ENCODE results near the gene AAK1.
"Not testable (repeated sequence)": the region's sequence is repeated elsewhere in the genome, so short reads cannot be mapped to it uniquely, and the experiment has no call there.

The AAK1 gene

DNA sequence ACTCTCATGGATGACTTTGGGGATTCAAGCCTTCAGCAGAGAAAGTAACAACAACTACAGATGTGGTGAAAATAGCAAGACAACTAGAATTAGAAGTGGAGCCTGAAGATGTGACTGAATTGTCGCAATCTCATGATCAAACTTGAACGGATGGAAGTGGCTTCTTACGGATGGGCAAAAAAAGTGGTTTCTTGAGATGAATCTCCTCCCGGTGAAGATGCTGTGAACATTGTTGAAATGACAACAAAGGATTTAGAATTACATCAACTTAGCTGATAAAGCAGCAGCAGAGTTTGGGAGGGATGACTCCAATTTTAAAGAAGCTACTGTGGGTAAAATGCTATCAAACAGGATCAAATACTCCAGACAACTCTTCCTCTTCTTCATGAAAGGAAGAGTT lies 43.1 kb downstream of the AAK1 start:
- no peak for DNase-seq (ENCODE audit: low read depth, low spot score)

GRCh38 chr2:69597843-69598610 lies 45.5 kb downstream of the AAK1 start:
- DNase-seq (ENCODE audit: low read depth, low spot score) = no peak

DNA sequence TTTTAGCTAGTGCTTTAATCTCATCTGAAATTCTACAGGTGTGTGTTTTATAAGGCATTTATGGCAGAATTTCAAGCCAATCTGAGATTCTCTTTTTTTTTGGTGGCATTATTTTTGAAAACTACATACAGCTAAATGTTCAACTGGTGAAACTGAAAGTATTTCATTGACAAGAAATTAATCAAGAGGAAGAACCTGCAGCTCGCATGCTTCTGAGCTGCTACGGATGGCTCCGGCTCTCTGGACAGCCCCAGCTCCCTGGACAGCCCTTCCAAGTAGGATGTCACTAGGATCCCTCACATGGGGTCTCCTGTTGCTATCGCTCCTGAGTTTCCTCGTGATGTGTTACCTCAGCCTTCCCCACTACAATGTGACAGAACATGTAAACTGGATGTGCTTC lies 46.4 kb downstream of the AAK1 start:
- no peak for DNase-seq (ENCODE audit: low read depth, low spot score)

- no peak for DNase-seq (ENCODE audit: low read depth, low spot score)
These were observed 49.2 kb downstream of the AAK1 start for GRCh38 chr2:69594341-69594740.

GRCh38 chr2:69592511-69592910 lies 51.0 kb downstream of the AAK1 start:
- no peak for DNase-seq (ENCODE audit: low read depth, low spot score)

GRCh38 chr2:69589973-69590652 lies 53.4 kb downstream of the AAK1 start:
- DNase-seq (ENCODE audit: low read depth, low spot score) = no peak

- DNase-seq (ENCODE audit: low read depth, low spot score) = no peak
These were observed 54.6 kb downstream of the AAK1 start for GRCh38 chr2:69588945-69589344.

DNA sequence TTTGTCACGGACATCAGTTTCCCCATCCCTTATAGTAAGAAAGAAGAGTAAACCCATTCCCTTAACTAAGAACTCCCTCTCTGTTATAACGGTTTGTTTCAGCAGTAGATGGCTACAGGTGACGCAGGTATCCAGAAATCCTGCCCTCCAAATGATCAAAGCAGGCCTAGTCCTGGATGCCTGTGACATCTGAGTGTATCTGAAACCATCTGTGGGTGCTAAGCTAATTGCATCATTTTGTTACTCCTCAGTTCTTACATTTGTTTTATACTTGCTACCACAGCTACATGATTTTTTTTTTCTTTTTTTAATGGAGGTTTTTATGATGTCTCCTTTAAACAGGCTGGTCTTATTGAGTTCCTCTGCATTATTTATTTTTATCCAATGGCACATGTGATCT lies 55.1 kb downstream of the AAK1 start:
- no peak for DNase-seq (ENCODE audit: low read depth, low spot score)

GRCh38 chr2:69585855-69586555 lies 57.5 kb downstream of the AAK1 start:
- DNase-seq (ENCODE audit: low read depth, low spot score) = no peak

GRCh38 chr2:69584127-69584889 lies 59.2 kb downstream of the AAK1 start:
- DNase-seq (ENCODE audit: low read depth, low spot score) = no peak

- DNase-seq (ENCODE audit: low read depth, low spot score) = no peak
These were observed 60.2 kb downstream of the AAK1 start for GRCh38 chr2:69583321-69583833.

- DNase-seq (ENCODE audit: low read depth, low spot score) = no peak
These were observed 60.9 kb downstream of the AAK1 start for GRCh38 chr2:69582582-69583176.

GRCh38 chr2:69581774-69582581 lies 61.6 kb downstream of the AAK1 start:
- no peak for DNase-seq (ENCODE audit: low read depth, low spot score)

GRCh38 chr2:69580486-69580885 lies 63.1 kb downstream of the AAK1 start:
- no peak for DNase-seq (ENCODE audit: low read depth, low spot score)

- no peak for DNase-seq (ENCODE audit: low read depth, low spot score)
These were observed 64.0 kb downstream of the AAK1 start for GRCh38 chr2:69579536-69579935.

- DNase-seq (ENCODE audit: low read depth, low spot score) = no peak
These were observed 65.4 kb downstream of the AAK1 start for GRCh38 chr2:69578198-69578540.

GRCh38 chr2:69577467-69578197 lies 65.9 kb downstream of the AAK1 start:
- DNase-seq (ENCODE audit: low read depth, low spot score) = no peak

DNA sequence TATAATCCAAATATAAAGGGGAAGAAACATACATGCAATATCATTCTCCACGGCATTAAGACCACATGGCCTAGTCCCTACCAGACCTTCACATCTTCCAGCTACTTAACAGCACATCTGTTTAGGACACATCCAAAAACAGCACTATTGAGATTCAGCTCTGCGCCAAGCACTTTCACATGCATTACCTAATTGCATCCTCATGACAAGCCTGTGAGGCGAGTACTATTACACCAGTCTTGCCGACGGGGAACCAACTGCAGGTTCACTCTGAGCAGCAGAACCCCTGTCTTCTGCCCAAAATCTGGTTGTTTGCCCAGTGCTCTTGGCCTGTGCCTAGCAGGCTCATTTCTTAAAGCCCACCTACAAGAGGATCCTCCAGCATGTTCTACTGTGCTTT lies 66.7 kb downstream of the AAK1 start:
- no peak for DNase-seq (ENCODE audit: low read depth, low spot score)

DNA sequence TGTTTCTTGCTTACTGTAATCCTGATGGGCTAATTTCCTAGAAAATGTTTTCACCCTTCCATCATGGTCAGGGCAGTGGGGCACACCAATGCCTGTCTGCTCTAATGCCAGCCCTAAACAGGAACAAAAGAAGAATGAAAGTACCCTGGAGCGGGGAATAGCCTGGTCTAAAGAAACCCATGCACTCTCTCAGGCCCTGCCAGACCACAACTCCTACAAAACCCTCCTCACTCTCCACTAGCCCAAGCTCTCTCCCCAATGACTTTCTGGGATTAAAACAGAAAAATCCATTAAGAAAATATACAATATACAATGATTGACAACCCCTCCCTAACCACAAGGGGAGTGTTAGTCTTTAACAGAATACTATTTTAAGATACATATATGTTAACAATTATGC lies 67.6 kb downstream of the AAK1 start:
- DNase-seq (ENCODE audit: low read depth, low spot score) = no peak

DNA sequence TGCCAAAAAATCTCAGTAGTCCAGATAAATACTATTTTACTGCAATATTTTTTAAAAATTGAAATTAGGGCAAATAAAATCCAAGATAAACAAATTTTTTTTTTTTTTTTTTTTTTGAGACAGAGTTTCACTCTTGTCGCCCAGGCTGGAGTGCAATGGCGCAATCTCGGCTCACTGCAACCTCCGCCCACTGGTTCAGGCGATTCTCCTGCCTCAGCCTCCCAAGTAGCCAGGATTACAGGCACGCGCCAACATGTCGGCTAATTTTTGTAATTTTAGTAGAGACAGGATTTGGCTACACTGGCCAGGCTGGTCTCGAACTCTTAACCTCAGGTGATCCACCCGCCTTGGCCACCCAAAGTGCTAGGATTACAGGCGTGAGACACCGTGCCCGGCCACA lies 68.2 kb downstream of the AAK1 start:
- DNase-seq (ENCODE audit: low read depth, low spot score) = not testable (repeated sequence)
